K562 (cell line): ENCODE measurements around the gene TSGA10. TPM values are rescaled to one million over a fixed set of nuclear protein-coding genes. Genes with fewer than 3 reads are reported as not detected.

Source experiments
- ARID3A ChIP-seq: IDR thresholded peaks from 2 replicates; pipeline ENCODE4 v1.6.1; 2012; ENCODE audit warnings: low read depth, low read length, improper control_type of control experiment, borderline replicate concordance
- ATF3 ChIP-seq, 2 experiments: fragments of 450-650 bp in 1 of 2; sonication (generic) in 1 of 2; formaldehyde crosslinking in 1 of 2; IDR thresholded peaks in 1 of 2; conservative IDR thresholded peaks in 1 of 2; 2 replicates each; pipeline versions ENCODE4 v1.6.1 to v1.8.1; 2016 to 2023; ENCODE audit warnings: mild to moderate bottlenecking in 2 of 2, moderate library complexity in 2 of 2, inconsistent platforms in 1 of 2, missing genetic modification reagents in 1 of 2
- BHLHE40 ChIP-seq: IDR thresholded peaks from 2 replicates; pipeline ENCODE4 v1.6.1; 2011; ENCODE audit warnings: low read length, improper control_type of control experiment
- CBX5 ChIP-seq: IDR thresholded peaks from 2 replicates; pipeline ENCODE4 v1.6.1; 2014; ENCODE audit warnings: low read depth, borderline replicate concordance
- MCM5 ChIP-seq: fragments of 450-650 bp; IDR thresholded peaks from 2 replicates; pipeline ENCODE4 v1.6.1; 2016; ENCODE audit warnings: low read depth
- MTA1 ChIP-seq: fragments of 450-650 bp; IDR thresholded peaks from 2 replicates; pipeline ENCODE4 v1.6.1; 2017; ENCODE audit warnings: borderline replicate concordance
- PTRF ChIP-seq: fragments of 450-650 bp; IDR thresholded peaks from 2 replicates; pipeline ENCODE4 v1.6.1; 2016; ENCODE audit warnings: mild to moderate bottlenecking, missing genetic modification characterization, missing compliant biosample characterization
- SMARCA5 ChIP-seq: fragments of 450-650 bp; IDR thresholded peaks from 2 replicates; pipeline ENCODE4 v1.6.1; 2016
- SREBF2 ChIP-seq: sonication (generic); formaldehyde crosslinking; IDR thresholded peaks from 2 replicates; pipeline ENCODE4 v1.4.0; 2020; ENCODE audit warnings: mild to moderate bottlenecking, missing genetic modification reagents
- TFAP4 ChIP-seq: sonication (generic); formaldehyde crosslinking; IDR thresholded peaks from 2 replicates; pipeline ENCODE4 v1.8.0; 2022; ENCODE audit warnings: missing genetic modification reagents, mild to moderate bottlenecking, moderate library complexity, borderline replicate concordance
- THAP7 ChIP-seq: fragments of 250-450 bp; sonication (Bioruptor Pico); IDR thresholded peaks from 2 replicates; pipeline ENCODE4 v1.5.0; 2021
- TRIM25 ChIP-seq: fragments of 450-650 bp; IDR thresholded peaks from 2 replicates; pipeline ENCODE4 v1.7.0; 2016; ENCODE audit warnings: borderline replicate concordance
- UBTF ChIP-seq, 2 experiments: IDR thresholded peaks; 2 replicates each; pipeline ENCODE4 v1.6.1; 2012; ENCODE audit warnings: improper control_type of control experiment in 2 of 2, low read depth in 2 of 2, low read length in 2 of 2, borderline replicate concordance in 1 of 2
- ZBTB9 ChIP-seq: fragments of 450-650 bp; formaldehyde crosslinking; IDR thresholded peaks from 2 replicates; pipeline ENCODE4 v1.4.0; 2020; ENCODE audit warnings: mild to moderate bottlenecking, moderate library complexity
- ZKSCAN3 ChIP-seq: fragments of 250-450 bp; sonication (Bioruptor Pico); IDR thresholded peaks from 2 replicates; pipeline ENCODE4 v1.4.0; 2020
- polyA plus RNA-seq, 8 experiments: library from polyadenylated mRNA; depleted of rRNA in 4 of 8; stranded (reverse) in 5 of 8; unstranded in 3 of 8; fragments of >200 nt; fragmentation: Nextera tagmentation in 2 of 8; fragmentation: Illumina TruSeq in 1 of 8; extraction: Ambion mirVana in 2 of 8; extraction: Trizol in 1 of 8; gene quantifications; 2 replicates each; pipeline versions ENCODE4 v1.2.1 to v1.2.3, GENCODE V29; 2011 to 2014; ENCODE audit warnings: inconsistent platforms in 1 of 8, missing spikeins in 1 of 8
- total RNA-seq, 7 experiments: library from RNA; depleted of rRNA in 6 of 7; stranded (reverse); fragments of >200 nt in 6 of 7; fragmentation: Illumina TruSeq in 2 of 7; extraction: Trizol in 2 of 7; gene quantifications; 2 replicates each; pipeline versions ENCODE4 v1.2.1 to v1.2.3, GENCODE V29; 2011 to 2021; ENCODE audit warnings: low replicate concordance in 1 of 7

Gene TSGA10
- total and polyA plus RNA-seq, 9 of the 15 experiments (the other 6 are each of a cell fraction or from before 2014, with no cell fraction given): 2.1 to 11.3 (median 3.2) TPM

GRCh38 chr2:99154643-99155536 lies at the start of gene TSGA10, which contains the start of gene LIPT1 (continued):
- TF ChIP-seq TRIM25: no peak
- TF ChIP-seq ATF3 (IDR thresholded peaks at IDR 0.05): peak; percentile 45
- TF ChIP-seq ATF3 (CRISPR knock-in tag; conservative IDR thresholded peaks at IDR 0.05): 0 out of 2 replicates have a peak, but pooled peaks have one; percentile 57
- TF ChIP-seq TFAP4 (CRISPR knock-in tag): peak; percentile 87
- peak in 1 of 2 experiments; percentile 50; a peak in 1 of 4 replicates for TF ChIP-seq UBTF (IDR thresholded peaks at IDR 0.05; ENCODE audit: borderline replicate concordance in 1 of 2, low read depth in 2 of 2, low read length in 2 of 2)
- TF ChIP-seq MCM5: no peak
- TF ChIP-seq ZBTB9 (CRISPR knock-in tag): no peak
- no peak for TF ChIP-seq PTRF (tag)
- TF ChIP-seq CBX5: no peak
- peak; percentile 4 for TF ChIP-seq BHLHE40
- TF ChIP-seq ARID3A: no peak
- no peak for TF ChIP-seq THAP7 (CRISPR knock-in tag)
- 0 out of 2 replicates have a peak, but pooled peaks have one; percentile 14 for TF ChIP-seq SMARCA5
- TF ChIP-seq ZKSCAN3 (CRISPR knock-in tag): no peak
- TF ChIP-seq SREBF2: no peak
- no peak; the same call in 1 of the 2 replicates for TF ChIP-seq MTA1
